Left ventricle myocardium superior (tissue), 1 donor: ENCODE measurements around the gene TMEM239. TPM values are rescaled to one million over a fixed set of nuclear protein-coding genes. Genes with fewer than 3 reads are reported as not detected.
"Not testable (repeated sequence)": the region's sequence is repeated elsewhere in the genome, so short reads cannot be mapped to it uniquely, and the experiment has no call there.

ENCODE experiments used
- ATAC-seq: fragments of 200-7000 bp; cut with Tn5 transposase; one replicate; pipeline ENCODE4 v1.9.1; 2020; ENCODE audit warnings: mild to moderate bottlenecking, moderate library complexity
- DNase-seq: peaks from one replicate; pipeline ENCODE4 v3.0.0-alpha.2; 2020
- intact Hi-C: fragments of 100-400 bp; cut with micrococcal nuclease; formaldehyde crosslinking; loops from one replicate; pipeline ENCODE4 v1.11.0; 2022
- long read RNA-seq: library from polyadenylated mRNA; unstranded; transcript quantifications from one replicate; pipeline ENCODE4 v2.0.0, GENCODE V29; 2021
- total RNA-seq: library from RNA; stranded (reverse); fragmentation: NEBNext Ultra II Directional; extraction: Animal tissue kit (Norgen Biotek cat#: 25700); gene quantifications from one replicate; pipeline ENCODE4 v1.2.1, GENCODE V29; 2021
- donor health status: DM: no; HTN: yes; CAD: no; lungs with severe emphysema.

Gene TMEM239
- total RNA-seq = not detected
- long read RNA-seq = 0 reads

DNA sequence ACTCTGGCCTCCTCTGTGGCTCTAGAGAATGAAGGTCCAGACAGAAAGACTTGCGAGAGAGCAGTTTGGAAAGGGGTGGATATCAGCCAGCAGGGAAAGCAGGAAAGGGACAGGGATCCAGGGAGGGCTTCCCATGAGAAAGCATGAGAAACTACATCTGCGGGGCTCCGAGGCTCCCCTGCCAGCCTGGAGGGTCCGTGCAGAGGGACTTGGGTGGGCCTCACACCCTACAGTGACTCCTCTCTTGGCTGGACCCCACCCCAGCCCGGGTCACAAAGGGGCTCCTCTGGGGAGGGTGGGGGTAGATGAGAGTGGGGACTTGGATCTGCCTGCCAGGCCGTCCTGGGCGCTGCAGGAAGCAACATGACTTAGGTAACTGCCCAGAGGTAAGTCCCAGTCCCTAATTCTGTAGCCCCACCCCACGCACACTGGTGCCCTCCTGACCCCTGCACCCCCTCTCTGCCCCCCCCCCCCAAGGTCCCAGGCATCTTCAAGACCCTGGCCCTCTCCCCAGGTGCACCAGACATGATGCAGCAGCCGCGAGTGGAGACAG, at the start of gene TMEM239:
TMEM239 (plus strand) TSS at position 335 of the 553 bp plus-strand sequence; CDS start at position 526, 191 bp downstream.
- intact Hi-C loops = no loop called here
- ATAC-seq (no peak), DNase-seq (no peak)

DNA sequence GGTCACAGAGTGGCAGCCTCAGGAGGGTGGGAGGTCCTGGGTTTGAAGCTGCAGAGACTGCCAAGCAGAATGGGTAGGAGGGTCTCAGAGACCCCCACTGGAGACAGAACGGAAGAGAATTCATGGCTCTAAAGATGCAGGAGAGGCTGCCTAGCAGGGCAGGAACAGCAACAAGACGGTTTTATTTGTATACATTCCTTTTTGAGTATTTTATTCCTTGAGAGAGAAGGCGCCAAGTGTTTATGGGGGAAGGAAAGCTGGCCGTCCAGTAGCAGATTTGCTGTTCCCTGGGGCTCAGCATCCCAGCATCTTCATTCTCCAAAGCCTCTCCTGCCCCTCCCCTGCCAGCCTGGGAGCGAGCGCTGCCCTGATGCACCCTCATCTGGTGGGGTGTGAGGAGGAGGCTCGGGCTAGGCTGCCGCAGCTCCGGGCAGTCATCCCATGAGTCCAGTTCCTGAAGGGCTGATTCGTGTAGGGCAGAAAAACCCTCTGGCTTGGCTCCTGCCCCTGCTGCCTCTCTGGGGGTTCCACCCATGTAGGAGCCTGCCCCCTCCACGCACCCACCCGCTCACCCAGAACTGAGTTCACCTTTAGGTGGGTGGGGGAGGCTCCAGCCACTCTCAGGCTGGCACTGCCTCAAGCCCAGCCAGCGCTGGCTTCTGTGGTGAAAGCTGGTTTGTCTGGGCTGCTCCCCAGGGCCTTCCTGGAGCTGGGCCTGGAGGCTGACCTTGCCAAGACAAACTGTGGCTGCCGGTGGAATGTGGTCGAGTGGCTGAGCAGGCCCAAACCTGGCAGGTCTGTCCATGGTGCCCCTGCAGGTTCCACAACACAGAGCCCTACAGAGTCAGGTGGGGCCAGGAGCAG, 48.2 kb upstream of the TMEM239 start:
- intact Hi-C loops = no loop called here
- DNase-seq (peak; percentile 61), ATAC-seq (peak; percentile 90)

GRCh38 chr20:2768632-2769015, 47.5 kb upstream of the TMEM239 start:
- no peak for ATAC-seq
- no peak for DNase-seq
- intact Hi-C loops = no loop called here

DNA sequence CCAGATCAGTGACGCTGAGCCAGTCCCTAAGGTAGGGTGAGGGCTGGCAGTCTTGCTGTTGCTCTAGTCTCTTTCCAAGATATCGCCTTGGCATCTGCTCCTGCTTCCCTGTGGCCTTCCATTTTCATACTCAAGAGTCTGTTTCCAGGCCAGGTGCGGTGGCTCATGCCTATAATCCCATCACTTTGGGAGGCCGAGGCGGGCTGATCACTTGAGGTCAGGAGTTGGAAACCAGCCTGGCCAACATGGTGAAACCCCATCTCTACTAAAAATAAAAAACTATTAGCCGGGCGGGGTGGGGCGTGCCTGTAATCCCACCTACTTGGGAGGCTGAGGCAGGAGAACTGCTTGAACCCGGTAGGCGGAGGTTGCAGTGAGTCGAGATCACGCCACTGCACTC, 46.1 kb upstream of the TMEM239 start:
- ATAC-seq, intact Hi-C loops, DNase-seq: not testable (repeated sequence)

- no peak for DNase-seq
- ATAC-seq = no peak
- intact Hi-C loops = no loop called here
Measured at GRCh38 chr20:2771631-2772080, 44.5 kb upstream of the TMEM239 start.

- intact Hi-C loops = no loop called here
- DNase-seq (no peak), ATAC-seq (no peak)
Measured at GRCh38 chr20:2773812-2774211, 42.4 kb upstream of the TMEM239 start.

GRCh38 chr20:2775139-2775538, 41.0 kb upstream of the TMEM239 start:
- no peak for DNase-seq
- intact Hi-C loops = no loop called here
- ATAC-seq = no peak

- no peak for ATAC-seq
- intact Hi-C loops = no loop called here
- DNase-seq = no peak
Measured at GRCh38 chr20:2778602-2779321, 37.4 kb upstream of the TMEM239 start.

- DNase-seq = no peak
- no peak for ATAC-seq
- intact Hi-C loops = no loop called here
Measured at GRCh38 chr20:2780948-2781347, 35.2 kb upstream of the TMEM239 start.

DNA sequence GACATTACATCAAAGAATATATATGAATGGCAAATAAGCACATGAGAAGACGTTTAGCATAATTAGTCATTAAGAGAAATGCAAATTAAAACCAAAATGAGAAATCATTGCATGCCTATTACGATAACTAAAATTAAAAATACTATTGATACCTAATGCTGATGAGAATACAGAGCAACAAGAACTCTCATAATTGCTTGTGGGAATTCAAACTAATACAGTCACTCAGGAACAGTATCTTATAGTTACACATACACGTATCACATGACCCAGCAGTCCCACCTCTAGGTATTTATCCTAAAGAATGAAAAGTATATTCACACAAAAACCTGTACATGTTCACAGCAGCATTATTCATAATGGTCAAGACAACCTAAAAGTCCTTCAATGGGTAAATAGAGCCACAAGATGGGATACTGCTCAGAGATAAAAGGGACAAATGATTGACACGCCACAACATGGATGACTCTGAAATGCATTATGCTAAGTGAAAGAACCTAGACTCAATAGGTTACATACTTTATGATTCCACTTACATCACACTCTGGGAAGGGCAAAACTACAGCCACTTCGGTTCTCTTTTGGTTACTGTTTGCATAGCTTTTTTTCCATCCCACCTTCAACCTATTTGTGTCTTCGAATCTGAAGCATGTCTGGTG, 32.1 kb upstream of the TMEM239 start:
- no peak for DNase-seq
- ATAC-seq = no peak
- intact Hi-C loops = no loop called here

DNA sequence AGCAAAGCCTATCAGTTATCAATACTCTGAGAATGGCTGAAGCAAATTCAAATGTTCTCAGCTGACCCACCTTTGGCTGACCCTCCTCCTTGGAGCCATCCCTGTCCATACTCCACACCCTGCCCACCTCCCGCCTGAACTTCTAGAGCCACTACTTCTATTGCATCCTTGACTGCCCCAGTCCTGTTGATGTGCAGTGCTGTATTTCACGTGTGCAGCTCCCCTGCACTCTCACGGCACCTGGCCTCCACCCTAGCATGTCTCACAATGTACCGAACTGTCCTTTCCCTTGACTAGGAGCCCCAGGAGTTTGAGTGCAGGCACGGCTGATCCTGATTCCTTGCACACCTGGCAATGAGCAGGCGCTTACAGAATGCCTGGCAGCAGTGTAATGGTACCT, 22.7 kb upstream of the TMEM239 start:
- intact Hi-C loops = no loop called here
- DNase-seq (no peak), ATAC-seq (no peak)

- ATAC-seq (no peak), DNase-seq (no peak)
- intact Hi-C loops = no loop called here
Measured at GRCh38 chr20:2794202-2794748, 21.9 kb upstream of the TMEM239 start.

DNA sequence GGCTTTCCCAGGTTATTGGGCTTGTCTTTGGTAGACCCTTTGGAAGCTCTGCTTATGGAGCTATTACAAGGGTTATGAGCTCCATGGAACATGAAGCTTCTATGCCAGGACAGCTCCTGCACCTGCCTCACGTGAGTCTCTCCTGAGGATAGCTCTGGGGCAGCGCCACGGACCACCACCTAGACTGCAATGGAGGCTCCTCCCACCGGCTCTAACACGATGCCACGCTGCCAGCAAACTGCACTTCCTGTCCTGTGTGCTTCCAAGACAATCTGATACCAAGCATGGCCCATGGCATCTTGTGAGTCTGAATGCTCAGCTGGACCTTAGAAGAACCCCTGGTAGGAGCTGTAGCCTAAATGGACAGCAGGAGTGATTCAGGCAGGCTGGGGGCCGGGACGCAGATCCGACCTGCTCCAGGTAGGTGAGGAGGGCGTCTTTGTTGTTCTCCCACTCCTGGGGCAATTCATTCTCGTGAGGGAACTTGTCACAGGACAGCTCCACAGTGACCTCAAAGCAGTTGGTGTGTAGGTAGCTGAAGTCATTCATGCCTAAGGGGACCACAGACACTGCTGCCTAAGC, 21.2 kb upstream of the TMEM239 start:
- DNase-seq (no peak), ATAC-seq (no peak)
- intact Hi-C loops = no loop called here

DNA sequence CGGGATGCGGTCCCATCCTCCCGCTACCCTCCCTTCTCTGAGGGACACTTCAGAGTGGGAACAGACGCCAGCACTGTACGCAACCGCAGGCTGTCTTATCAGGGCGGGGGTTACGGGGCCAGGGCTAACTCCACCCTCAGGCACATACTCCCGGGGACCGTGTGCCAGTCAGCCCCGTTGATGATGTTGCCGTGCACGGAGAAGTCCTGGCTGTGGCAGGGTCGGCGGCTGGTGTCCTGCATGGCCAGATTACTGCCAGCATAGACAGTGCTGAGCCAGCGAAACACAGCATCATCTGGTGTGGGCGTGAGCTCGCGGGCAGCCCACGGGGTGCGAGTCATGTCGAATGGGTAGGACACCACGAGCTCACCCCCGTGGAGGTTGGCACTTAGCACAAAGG, 20.7 kb upstream of the TMEM239 start:
- ATAC-seq = no peak
- DNase-seq = no peak
- intact Hi-C loops = no loop called here

DNA sequence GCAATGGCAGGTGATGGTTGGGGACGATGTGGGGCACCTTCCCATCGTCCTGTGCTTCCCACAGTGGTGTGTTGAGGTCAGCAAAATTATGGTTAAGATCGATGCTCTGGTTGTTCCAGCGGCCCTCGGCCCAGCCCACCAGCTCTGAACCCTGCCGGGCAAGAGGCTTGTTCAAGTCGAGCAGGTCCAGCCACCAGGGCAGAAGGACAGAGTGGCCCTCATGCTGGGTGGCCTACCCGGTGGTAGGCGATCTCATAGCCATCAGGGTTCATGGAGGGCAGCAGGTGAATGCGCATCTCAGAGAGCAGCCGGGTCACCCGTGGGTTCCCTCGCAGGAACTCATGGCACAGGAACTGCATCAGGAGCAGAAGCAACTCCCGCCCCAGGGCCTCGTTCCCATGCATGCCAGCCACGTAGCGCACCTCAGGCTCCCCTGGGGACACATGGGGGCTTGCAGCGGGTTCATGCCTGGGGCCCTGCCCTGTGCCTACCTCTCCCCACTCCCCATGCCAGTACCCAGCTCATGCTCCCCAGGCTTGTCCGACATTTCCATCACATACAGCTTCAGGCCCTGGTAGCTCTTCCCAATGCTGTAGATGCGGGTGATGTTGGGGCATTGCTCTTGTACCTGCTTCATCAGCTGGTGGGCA, 20.0 kb upstream of the TMEM239 start:
- no peak for DNase-seq
- intact Hi-C loops = no loop called here
- ATAC-seq = no peak

DNA sequence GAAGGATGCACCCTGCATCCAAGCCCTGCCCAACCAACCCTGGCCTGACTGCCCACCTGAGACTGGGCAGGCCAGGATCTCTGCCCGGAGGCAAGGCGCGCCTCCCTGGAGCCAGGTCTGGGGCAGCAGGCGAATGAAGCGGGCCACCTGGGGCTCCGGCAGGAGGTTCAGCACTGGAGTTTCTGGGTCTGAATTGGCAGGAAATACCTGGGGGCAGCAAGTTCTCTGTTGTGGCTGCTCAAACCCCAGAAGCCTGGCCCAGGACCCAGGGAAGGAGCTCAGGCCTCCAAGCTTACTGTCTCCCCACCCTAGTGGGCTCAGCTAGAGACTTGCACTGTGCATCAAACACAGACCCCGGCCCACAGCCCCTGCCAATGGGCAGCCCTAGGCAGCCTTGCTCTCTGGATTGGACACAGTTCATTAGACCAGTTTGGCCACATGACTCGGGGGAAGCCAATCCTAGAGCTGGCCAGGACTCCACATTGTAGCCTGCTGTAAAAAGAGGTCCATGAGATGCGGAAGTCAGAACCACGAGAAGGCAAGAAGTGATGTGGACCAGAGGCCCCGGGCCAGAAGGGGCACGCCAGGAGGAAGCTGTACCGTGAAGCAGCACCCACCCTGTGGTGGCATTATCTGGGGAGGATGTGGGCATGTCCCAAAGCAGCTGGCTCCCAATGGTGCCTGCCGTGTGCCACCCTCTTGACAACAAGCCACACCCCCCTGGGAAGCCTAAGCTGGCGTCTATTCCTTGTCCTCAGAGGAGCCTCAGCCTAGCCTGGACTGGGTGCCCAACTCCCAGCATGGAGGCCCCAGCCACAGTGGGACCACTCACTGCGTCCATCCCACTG, 18.8 kb upstream of the TMEM239 start:
- ATAC-seq (no peak), DNase-seq (no peak)
- intact Hi-C loops = no loop called here

DNA sequence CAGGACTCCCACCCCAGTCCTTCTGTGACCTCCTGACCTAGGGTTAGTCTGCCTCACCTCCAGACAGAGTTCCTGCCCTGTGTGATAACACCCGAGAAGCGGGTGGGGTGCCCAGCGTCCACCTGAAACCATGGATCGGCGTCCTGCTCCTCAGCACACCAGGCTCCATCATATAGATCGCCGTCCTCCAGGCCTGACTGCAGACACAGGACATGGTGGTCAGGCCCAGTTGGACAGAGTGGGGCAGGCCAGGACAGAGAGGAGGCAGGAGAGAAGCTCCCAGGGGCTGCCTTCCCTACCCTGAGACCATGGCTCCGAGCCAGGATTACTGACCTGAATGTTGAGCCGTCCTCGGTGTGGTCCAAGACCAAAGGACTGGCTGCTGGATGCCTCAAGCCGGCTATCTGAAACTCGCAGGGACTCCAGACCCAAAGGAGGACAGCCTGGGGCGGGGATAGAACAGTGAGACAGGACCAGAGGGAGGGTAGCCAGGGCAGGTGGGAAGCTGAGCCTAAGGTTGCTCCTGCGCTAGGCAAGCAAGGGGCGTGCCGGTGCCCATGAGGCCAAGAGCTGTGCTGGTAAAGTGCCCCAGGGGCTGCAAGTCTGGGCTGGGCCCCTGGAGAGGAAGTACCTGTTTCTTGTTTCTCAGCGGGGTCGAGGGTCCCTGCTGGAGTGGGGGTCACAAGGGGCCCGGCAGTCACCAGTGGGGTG, 17.9 kb upstream of the TMEM239 start:
- ATAC-seq (no peak), DNase-seq (no peak)
- intact Hi-C loops = no loop called here
